GM19025 (cell line): ENCODE results near the gene TLR9.
"Not testable (repeated sequence)": the region's sequence is repeated elsewhere in the genome, so short reads cannot be mapped to it uniquely, and the experiment has no call there.

ENCODE experiments used
- ATAC-seq: cut with Tn5 transposase; IDR thresholded peaks from one replicate; pipeline ENCODE4 v1.9.1; 2021; ENCODE audit warnings: mild to moderate bottlenecking, low read depth, moderate library complexity; ENCODE audit not compliant: unreplicated experiment

TLR9 gene

GRCh38 chr3:52197499-52197841 lies 28.0 kb downstream of the TLR9 start:
- ATAC-seq = no peak

GRCh38 chr3:52196977-52197376 lies 28.5 kb downstream of the TLR9 start:
- no peak for ATAC-seq

DNA sequence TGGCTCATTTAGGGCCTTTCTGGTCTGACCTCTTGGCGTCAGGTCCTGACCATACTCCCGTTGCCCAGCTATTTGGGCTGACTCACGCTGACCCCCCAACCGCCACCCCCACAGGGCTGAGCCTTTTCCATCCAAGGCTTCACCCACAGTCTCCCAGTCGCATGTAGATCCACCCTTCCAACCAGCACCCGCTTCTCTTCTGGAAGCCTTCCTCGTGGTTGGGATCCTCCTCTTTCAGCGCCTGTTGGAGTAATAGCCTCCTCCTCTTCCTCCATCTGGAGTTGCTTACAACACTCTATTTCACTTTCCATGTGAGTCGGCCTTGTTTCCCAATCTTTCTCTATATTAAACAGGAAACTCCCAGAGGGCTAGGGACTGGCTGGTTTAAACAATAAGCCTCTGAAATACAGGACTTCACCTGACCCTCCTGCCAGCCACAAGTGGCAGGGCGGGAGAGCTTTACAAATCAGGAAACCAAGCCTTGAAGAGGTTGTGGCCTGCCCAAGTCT lies 29.6 kb downstream of the TLR9 start:
- no peak for ATAC-seq

DNA sequence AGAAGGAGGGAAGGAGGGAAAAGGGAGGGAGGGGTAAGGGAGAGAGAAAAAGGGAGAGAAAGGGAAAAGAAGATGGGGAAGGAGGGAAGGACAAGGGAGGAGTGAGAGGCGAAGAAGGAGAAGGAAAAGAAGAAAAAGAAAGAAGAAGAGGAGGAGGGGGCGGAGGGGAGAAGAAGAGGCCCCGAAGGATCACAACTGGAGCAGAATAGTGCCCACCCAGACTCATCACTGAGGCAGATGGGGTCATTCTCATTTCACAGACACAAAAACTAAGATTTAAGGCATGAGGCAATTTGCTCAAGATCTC lies 30.2 kb downstream of the TLR9 start:
- no peak for ATAC-seq

- no peak for ATAC-seq
These were observed 30.8 kb downstream of the TLR9 start for GRCh38 chr3:52194485-52195290.

GRCh38 chr3:52193065-52193464 lies 32.4 kb downstream of the TLR9 start:
- ATAC-seq = no peak

- ATAC-seq = no peak
These were observed 33.8 kb downstream of the TLR9 start for GRCh38 chr3:52191663-52192062.

- ATAC-seq = no peak
These were observed 35.0 kb downstream of the TLR9 start for GRCh38 chr3:52190294-52191074.

DNA sequence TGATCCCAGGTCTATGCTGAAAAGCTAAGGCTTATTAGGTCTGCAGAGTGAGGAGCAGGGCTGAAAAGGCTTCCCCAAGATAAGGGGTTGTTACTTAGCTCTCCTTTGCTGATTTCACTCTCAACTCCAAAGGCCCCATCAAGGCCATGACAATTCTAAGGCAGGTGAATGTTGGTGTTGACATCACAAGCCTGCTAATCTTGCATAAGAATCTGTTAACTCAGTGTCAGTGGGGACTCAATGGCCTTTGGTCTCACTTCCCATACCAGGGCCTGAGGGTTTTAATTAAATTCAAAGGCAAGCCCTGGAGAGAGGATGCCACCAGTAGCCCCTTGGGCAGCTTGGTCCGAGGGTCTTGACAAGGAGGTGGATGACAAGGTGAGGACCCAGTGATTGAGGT lies 36.9 kb downstream of the TLR9 start:
- ATAC-seq = no peak

DNA sequence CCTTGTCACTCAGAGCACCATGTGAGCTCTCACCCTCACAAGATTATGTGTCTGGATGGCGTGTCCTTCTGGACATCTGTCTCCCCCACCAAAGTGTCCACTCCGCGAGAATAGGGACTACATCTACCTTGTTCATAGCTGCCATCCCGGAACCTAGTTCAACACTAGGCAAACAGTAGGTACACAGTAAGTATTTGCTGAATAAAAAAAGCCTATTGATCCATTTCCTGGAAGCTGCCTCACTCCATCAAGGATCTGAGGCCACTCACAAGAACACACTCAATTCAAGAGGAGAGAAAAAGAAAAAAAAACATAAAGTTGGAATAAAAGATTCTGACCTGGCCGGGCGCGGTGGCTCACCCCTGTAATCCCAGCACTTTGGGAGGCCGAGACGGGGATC lies 38.7 kb downstream of the TLR9 start:
- ATAC-seq = no peak

DNA sequence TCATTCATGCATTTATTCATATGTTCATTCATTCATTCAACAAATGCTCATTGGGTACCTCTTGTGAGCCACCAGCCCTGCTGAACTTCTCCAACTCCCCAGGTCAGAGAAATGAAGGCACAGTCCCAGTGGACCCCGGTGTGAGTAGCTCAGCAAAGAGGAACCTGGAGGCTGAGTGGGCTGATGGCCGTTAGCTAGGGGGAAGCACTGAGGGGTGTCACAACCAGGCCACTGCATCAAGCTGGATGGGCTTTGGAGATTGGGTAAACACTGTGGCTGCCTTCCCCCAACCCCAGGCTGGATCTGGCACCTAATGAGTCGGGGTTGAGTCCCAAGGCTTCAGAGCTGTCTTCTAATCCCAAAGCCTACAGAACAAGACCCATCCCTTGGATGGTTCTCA lies 39.6 kb downstream of the TLR9 start:
- no peak for ATAC-seq

- no peak for ATAC-seq
These were observed 40.1 kb downstream of the TLR9 start for GRCh38 chr3:52185311-52185710.

DNA sequence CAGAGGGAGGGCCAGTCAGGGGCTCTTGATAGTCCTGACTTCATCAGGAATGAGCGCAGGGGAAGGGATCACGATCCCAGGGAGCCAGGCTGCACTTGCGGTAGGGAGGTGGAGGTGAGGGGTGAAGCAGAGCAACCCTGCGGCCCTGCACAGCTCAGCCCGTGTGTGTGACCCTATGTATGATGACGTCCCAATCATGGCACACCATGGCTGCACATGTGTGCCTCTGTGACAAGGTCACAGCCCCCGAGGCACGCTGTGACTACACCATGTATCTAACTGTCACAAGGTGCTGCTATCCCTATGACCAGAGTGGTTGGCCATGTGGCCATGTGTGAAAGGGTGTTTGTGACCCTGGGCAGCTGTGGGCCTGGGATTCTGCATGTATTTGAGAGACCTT lies 40.8 kb downstream of the TLR9 start:
- no peak for ATAC-seq

DNA sequence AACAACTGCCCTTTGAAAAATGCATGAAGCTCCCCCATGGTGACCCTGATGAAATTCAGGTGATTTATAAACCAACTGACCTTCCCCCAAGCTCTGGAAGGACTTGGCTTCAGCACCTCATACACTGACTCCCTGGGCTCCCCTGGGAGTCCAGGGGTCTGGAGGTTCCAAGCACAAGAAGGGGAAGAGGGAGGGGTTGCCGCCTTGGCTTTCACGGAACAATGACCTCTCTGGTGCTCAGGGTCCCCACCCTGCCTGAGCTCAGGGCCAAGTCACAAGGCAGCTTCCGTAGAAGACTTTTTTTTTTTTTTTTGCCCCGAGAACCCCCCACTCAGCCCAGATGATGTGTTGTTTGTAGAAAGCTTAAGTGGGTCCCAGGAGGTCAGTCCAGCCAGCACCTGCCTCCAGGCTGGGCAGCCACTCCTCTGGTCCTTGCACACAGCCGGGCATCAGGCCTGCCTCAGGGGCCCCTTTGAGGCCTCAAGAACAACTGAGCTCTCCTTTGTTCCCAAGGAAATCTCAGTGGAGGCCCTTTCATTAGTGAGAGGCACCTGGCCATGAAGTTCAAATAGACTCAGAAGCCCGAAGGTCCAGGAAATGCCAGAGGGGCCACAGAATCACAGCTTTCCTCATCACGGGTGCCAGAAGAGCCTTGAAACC lies 41.5 kb downstream of the TLR9 start:
- ATAC-seq = no peak

GRCh38 chr3:52182691-52183090 lies 42.8 kb downstream of the TLR9 start:
- no peak for ATAC-seq

DNA sequence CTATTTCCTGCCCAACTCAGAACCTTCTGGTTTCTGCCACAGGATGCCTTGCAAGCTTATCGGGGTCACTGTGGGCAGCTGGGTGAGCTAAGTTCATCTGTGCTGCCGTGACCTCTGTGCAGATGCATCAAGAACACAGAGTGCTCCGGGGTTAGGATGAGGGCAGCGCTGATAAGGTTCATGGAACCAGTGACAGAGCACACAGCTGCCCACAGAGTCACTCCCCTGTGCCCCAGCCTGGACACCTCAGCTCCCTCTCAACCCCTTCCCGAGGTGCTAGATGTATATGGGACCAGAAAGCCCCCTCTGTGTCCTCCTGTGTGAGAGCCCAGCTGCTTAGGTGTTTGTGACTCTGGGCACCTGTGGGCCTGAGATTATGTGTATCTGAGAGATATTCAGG lies 43.2 kb downstream of the TLR9 start:
- ATAC-seq = no peak

DNA sequence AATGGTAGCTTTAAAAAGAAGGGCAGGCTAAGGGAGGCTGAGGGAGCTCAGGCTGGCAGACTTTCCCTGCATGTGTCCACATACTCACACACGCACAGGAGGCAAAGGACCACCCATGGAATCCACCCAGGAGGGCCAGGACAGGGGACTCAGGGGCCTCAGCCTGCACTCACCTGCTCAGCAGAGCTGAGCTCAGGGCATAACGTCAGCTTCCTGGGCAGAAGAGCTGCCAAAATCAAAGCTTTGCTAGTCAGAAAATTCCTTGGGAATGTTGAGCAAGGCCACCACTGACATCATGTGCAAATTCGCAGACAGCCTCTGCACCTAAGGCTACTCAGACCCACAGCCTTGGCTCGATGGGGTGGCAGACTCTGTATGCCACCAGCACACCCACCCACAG lies 43.9 kb downstream of the TLR9 start:
- no peak for ATAC-seq

DNA sequence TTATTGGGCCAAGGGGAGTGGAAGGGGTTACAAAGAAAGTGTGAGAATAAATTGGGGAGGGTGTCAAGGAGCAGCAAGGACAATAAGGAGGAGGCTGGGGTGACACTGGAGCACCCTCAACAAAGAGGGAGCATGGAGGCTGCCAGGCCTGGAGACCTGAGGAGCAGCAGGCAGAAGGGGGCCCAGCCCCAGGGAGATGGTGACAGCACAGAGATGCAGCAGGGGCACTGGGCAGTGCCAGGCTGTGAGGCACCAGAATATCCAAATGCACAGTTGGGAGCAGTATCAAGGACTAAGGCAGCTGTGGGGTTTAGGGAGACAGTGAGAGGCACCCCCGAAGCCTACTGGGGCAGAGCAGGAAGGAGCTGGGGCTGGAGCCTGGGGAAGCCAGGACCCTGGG lies 46.9 kb downstream of the TLR9 start:
- ATAC-seq = no peak

DNA sequence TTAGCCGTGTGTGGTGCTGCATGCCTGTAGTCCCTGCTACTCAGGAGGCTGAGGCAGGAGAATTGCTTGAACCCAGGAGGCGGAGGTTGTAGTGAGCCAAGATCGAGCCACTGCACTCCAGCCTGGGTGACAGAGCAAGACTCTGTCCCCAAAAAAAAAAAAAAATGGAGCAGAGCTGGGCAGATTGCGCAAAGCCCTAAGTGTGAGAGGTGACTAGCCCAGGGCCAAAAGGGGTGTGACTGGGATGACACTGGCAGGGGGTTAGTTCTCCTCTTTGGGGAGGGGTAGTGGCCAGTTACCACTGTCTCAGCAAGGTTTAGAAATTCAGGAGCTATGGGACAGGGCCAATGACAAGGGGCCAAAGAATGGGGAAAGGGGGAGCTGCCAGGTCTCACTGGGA lies 47.3 kb downstream of the TLR9 start:
- ATAC-seq = not testable (repeated sequence)

DNA sequence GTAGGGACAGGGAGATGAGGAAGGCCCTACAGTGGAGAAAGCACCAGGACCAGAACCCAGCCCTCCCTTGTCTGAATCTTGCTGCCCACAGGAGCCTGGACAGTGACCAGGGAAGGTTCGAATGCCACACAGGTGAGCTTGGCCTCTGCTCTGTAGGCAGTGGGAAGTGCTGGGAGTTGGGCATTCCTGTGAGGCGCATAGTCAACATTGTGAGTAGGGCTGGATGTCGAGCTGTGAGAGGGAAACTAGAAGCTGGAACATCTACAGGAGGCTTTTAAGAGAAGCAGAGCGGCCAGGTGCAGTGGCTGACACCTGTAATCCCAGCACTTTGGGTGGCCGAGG lies 47.8 kb downstream of the TLR9 start:
- ATAC-seq = no peak

DNA sequence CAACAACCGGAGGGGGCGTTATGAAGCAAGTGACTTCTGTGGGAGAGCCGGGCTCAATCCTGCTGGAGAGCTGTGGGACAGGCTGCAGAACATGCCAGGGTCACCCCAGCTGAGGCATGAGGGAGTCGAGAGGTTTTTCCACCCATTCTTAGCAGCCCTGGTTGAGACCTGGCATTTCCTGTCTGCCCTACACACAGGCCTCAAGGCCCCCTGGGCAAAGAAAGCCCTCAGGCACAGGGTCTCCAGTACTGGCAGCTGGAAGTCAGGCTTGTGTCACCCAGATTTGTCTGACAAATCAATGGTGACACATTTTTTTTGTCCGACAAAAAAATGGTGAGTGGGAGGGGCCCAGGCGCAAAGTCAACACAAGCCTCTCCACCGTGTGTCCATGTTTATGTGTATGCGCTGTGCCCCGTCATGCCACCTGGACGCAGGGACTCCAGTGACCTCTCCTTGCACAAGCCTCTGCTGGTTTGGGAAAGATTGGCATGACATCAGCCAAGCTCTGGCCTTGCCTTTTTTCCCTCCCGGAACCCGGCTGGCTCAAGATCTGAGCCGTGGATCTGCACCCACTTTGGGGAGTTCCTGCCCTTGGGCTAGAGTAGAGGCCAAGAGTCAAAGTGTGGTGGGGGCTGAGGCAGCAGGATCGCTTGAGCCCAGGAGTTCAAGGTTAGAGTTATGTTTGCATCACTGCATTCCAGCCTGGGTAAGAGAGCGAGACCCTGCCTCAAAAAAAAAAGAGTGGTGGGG lies 48.3 kb downstream of the TLR9 start:
- ATAC-seq = no peak
